RKO (cell line): ENCODE data around the gene ANKRD17.
"Not testable (repeated sequence)": the region's sequence is repeated elsewhere in the genome, so short reads cannot be mapped to it uniquely, and the experiment has no call there.

Experiments used
- DNase-seq: peaks from one replicate; pipeline ENCODE4 v3.0.0-alpha.2; 2016; ENCODE audit warnings: low spot score

The ANKRD17 gene, protein sequence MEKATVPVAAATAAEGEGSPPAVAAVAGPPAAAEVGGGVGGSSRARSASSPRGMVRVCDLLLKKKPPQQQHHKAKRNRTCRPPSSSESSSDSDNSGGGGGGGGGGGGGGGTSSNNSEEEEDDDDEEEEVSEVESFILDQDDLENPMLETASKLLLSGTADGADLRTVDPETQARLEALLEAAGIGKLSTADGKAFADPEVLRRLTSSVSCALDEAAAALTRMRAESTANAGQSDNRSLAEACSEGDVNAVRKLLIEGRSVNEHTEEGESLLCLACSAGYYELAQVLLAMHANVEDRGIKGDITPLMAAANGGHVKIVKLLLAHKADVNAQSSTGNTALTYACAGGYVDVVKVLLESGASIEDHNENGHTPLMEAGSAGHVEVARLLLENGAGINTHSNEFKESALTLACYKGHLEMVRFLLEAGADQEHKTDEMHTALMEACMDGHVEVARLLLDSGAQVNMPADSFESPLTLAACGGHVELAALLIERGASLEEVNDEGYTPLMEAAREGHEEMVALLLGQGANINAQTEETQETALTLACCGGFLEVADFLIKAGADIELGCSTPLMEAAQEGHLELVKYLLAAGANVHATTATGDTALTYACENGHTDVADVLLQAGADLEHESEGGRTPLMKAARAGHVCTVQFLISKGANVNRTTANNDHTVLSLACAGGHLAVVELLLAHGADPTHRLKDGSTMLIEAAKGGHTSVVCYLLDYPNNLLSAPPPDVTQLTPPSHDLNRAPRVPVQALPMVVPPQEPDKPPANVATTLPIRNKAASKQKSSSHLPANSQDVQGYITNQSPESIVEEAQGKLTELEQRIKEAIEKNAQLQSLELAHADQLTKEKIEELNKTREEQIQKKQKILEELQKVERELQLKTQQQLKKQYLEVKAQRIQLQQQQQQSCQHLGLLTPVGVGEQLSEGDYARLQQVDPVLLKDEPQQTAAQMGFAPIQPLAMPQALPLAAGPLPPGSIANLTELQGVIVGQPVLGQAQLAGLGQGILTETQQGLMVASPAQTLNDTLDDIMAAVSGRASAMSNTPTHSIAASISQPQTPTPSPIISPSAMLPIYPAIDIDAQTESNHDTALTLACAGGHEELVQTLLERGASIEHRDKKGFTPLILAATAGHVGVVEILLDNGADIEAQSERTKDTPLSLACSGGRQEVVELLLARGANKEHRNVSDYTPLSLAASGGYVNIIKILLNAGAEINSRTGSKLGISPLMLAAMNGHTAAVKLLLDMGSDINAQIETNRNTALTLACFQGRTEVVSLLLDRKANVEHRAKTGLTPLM (N-terminal part only)

GRCh38 chr4:73258686-73259570, at the start of gene ANKRD17:
Gene ANKRD17, minus strand, starts transcription at chr4:73258798. Its CDS starts 130 bp downstream, at chr4:73258668.
- peak; percentile 90 for DNase-seq

GRCh38 chr4:73308286-73308685, 49.7 kb upstream of the ANKRD17 start:
- DNase-seq = peak; percentile 49

- DNase-seq = no peak
These were observed 45.1 kb upstream of the ANKRD17 start for GRCh38 chr4:73303711-73304110.

DNA sequence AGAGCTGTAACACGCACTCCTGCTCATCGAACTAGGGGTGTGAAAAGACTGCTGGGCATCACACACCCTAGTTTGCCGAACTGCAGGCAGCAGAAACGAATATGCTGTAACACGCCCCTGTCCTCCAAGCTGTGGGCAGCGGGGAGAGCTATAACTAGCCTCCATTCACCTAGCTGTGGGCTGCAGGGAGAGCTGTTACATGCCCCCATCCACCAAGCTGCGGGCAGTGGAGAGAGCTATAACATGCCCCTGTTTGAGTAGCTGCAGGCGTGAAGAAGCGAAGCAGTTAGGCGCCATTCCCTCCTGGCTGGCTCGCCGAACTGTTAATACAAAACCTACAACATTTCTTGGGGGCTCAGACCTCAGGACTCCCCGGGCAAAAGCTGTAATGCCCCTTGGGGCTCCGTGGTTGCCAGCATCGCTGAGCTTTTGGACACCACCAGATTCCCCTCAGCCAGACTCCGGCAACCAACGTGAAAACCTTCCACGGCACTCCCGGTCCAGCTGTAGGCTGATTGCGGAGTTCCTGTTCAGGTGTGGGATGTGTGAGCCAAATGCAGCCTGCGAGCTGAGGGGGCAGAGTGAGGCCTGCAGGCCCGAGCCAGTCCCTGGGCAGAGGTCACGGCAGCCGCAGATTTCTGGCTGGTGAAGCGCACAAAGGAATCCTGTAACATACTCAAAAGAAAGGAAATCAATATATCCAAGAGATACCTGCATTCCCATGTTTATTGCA, 41.1 kb upstream of the ANKRD17 start:
- no peak for DNase-seq

DNA sequence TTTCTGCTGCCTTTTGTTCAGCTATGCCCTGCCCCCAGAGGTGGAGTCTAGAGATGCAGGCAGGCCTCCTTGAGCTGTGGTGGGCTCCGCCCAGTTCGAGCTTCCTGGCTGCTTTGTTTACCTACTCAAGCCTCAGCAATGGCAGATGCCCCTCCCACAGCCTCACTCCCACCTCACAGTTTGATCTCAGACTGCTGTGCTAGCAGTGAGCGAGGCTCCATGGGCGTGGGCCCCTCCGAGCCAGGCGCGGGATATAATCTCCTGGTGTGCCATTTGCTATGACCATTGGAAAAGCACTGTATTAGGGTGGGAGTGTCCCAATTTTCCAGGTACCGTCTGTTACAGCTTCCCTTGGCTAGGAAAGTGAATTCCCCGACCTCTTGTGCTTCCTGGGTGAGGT, 34.1 kb upstream of the ANKRD17 start:
- DNase-seq = not testable (repeated sequence)

GRCh38 chr4:73281982-73282381, 23.4 kb upstream of the ANKRD17 start:
- DNase-seq = no peak

- no peak for DNase-seq
These were observed 22.8 kb upstream of the ANKRD17 start for GRCh38 chr4:73281396-73281795.

GRCh38 chr4:73277201-73277600, 18.6 kb upstream of the ANKRD17 start:
- no peak for DNase-seq

GRCh38 chr4:73275318-73275654, 16.7 kb upstream of the ANKRD17 start:
- no peak for DNase-seq

DNA sequence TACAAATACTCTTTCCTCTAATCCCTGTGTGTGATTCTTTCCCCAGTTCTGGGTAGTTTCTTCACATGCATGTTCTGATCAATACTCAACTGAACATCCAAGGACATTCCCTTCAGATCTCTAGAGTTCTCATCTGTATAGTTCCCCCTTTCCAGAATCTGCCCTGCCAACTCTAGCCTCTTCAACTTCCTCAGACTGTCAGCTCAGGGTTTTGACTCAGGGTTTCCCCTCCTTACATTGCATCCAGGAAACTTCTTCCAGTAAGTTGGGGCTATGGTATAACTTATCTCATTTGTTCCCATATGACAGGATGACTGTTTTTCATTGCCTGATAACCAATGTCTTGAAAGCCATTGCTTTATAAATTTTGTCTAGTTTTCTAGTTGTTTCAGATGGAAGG, 14.2 kb upstream of the ANKRD17 start:
- DNase-seq = no peak

DNA sequence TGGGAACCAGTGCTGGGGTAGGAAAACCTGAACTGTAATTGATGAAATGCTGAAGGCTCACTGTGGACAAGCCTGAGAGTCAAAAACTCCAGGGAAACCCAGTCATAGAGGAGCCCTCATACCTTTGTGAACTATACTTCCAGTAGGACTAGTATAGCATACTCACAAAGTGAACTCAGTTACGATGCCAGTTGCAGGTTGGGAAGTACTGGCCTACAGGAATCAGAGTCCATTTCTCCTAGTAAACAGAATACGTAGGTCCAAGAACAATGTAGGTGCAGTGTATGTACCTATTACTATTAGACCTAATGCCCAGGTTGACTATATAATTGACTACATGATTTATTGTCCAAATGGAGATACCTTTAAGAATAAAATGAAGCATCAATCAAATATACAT, 8.5 kb upstream of the ANKRD17 start:
- DNase-seq = no peak

DNA sequence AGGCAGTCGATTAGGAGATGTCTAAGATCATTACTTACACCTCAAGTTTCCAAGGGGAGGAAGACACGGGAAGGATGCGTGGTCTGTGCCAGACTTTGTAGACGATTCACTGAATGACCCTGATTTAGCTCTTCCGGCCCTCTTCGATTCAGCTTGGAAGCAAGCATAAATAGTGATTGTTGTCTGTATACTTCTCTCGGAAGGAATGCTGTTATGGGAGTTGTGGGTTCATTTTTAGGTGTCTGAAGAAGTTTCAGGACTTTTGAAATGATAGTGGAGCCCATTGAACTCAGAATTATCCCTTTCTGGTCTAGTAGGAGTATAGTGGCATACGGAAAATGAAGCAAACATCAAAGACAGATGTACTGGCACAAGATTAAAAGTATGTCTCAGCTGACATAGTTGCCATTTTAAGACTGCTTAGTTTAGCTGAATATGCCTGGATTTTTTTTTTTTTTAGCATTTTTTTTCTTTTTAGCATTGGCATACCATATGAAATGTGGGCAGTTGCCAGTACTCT, 1.0 kb upstream of the ANKRD17 start:
- DNase-seq = peak; percentile 59

DNA sequence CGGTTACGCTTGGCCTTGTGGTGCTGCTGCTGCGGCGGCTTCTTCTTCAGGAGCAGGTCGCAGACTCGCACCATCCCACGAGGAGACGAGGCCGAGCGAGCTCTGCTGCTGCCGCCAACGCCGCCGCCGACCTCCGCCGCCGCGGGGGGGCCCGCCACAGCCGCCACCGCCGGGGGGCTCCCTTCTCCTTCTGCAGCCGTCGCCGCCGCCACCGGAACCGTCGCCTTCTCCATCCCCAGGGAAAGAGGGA, 237 bp downstream of the ANKRD17 start:
- no peak for DNase-seq

DNA sequence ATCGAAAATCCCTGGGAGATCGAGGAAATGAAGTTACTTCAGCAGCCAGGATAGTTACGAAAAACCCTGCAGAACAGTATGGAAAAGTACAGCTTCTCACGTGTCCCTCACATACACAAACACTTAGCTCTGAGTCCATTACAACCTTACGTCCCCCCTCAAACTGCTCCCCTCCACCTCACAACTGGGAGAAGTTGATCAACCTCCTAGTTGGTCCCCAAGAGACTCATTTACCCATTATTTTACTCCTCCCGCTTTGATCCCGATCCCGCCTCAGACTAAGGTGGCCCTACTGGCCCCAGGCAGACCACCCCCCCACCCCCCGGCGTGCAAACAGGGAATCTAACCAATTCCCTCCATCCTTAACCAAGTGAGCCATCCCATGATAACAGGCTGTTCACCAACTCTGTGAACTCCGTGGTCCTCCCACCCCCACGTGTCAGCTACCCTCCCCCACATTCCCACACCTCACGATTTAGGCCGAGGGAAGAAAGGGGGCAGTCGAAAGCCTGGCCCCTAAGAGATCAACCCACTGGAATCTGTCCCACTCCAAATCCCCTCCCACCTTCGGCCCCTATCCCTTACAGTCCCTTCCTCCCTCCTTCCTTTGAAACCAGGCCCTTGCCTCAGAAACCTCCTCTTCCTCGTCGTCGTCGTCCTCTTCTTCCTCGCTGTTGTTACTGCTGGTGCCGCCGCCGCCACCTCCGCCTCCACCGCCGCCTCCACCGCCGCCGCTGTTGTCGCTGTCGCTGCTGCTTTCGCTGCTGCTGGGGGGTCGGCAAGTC, 755 bp downstream of the ANKRD17 start:
- peak; percentile 61 for DNase-seq

GRCh38 chr4:73257234-73257633, 1.4 kb downstream of the ANKRD17 start:
- DNase-seq = peak; percentile 91

DNA sequence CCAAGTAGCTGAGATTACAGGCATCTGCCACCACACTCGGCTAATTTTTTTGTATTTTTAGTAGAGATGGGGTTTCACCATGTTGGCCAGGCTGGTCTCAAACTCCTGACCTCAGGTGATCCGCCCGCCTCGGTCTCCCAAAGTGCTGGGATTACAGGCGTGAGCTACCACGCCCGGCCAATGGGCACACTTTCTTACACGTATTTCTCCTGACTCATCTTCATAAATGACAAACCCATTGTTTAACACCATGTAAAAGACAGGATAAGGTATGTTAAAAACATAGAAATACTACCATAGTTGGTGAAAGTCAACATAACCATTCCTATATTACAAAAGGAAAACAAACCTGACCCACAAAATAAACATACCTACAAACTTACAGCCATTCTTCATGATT, 2.8 kb downstream of the ANKRD17 start:
- DNase-seq = not testable (repeated sequence)

- DNase-seq = no peak
These were observed 6.6 kb downstream of the ANKRD17 start for GRCh38 chr4:73252001-73252400.

GRCh38 chr4:73251384-73251783, 7.2 kb downstream of the ANKRD17 start:
- DNase-seq = no peak

DNA sequence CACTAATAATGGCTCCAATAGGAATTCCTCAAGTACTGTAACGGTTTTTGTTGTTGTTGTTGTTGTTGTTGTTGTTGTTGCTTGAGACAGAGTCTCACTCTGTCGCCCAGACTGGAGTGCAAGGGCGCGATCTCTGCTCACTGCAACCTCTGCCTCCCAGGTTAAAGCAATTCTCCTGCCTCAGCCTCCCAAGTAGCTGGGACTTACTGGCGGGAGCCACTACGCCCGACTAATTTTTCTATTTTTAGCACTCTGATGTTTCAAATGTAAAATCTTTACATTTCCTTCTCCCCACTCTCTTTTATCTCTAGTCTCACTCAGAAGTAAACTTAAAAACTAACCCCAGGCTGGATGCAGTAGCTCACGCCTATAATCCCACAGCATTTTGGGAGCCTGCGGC, 8.0 kb downstream of the ANKRD17 start:
- DNase-seq = no peak

GRCh38 chr4:73248821-73249220, 9.8 kb downstream of the ANKRD17 start:
- no peak for DNase-seq
